HG02870 (cell line): ENCODE measurements around the gene CHAT.

Source experiments
- ATAC-seq: cut with Tn5 transposase; IDR thresholded peaks from one replicate; pipeline ENCODE4 v1.9.1; 2021; ENCODE audit warnings: mild to moderate bottlenecking, moderate library complexity; ENCODE audit not compliant: unreplicated experiment

CHAT gene

GRCh38 chr10:49627644-49628247 lies 13.9 kb downstream of the CHAT start:
- no peak for ATAC-seq

- ATAC-seq = no peak
Measured at GRCh38 chr10:49628599-49628998, 14.8 kb downstream of the CHAT start.

GRCh38 chr10:49629431-49629881 lies 15.6 kb downstream of the CHAT start:
- no peak for ATAC-seq

- no peak for ATAC-seq
Measured at GRCh38 chr10:49631975-49632374, 18.1 kb downstream of the CHAT start.

- ATAC-seq = no peak
Measured at GRCh38 chr10:49632406-49633317, 18.8 kb downstream of the CHAT start.

- no peak for ATAC-seq
Measured at GRCh38 chr10:49633327-49634068, 19.7 kb downstream of the CHAT start.

- no peak for ATAC-seq
Measured at GRCh38 chr10:49634069-49634660, 20.3 kb downstream of the CHAT start.

GRCh38 chr10:49642311-49642710 lies 28.5 kb downstream of the CHAT start:
- no peak for ATAC-seq

GRCh38 chr10:49643241-49644034 lies 29.6 kb downstream of the CHAT start:
- ATAC-seq = no peak

- ATAC-seq = no peak
Measured at GRCh38 chr10:49644035-49644646, 30.3 kb downstream of the CHAT start.

- no peak for ATAC-seq
Measured at GRCh38 chr10:49645417-49645816, 31.6 kb downstream of the CHAT start.

- ATAC-seq = no peak
Measured at GRCh38 chr10:49645871-49646870, 32.3 kb downstream of the CHAT start.

- no peak for ATAC-seq
Measured at GRCh38 chr10:49647554-49647953, 33.7 kb downstream of the CHAT start.

GRCh38 chr10:49647985-49648795 lies 34.4 kb downstream of the CHAT start:
- no peak for ATAC-seq

- no peak for ATAC-seq
Measured at GRCh38 chr10:49649294-49649693, 35.5 kb downstream of the CHAT start.

- ATAC-seq = no peak
Measured at GRCh38 chr10:49649936-49650723, 36.3 kb downstream of the CHAT start.

GRCh38 chr10:49650724-49651034 lies 36.8 kb downstream of the CHAT start:
- ATAC-seq = no peak
